H7 (cell line): Measurements from ENCODE around the gene TCP11L2. TPM values are rescaled to one million over a fixed set of nuclear protein-coding genes. Genes with fewer than 3 reads are reported as not detected.
A peak's percentile ranks its signal among the peaks of the same experiment; 100 is the strongest.

ENCODE experiments used
- DNase-seq: peaks from one replicate; pipeline ENCODE4 v3.0.0; 2012
- H3K27me3 ChIP-seq: 2 replicates; pipeline ENCODE4 v1.6.0; 2011; ENCODE audit warnings: mild to moderate bottlenecking, low read length; ENCODE audit not compliant: control insufficient read depth, insufficient read depth
- H3K36me3 ChIP-seq: replicated peaks from 2 replicates; pipeline ENCODE4 v1.5.1; 2011; ENCODE audit warnings: low read length; ENCODE audit not compliant: control insufficient read depth, insufficient read depth
- H3K4me3 ChIP-seq: 2 replicates; pipeline ENCODE4 v1.5.1; 2011; ENCODE audit warnings: low read depth, mild to moderate bottlenecking, control low read depth, low read length, moderate library complexity; ENCODE audit not compliant: insufficient read depth
- total RNA-seq: library from RNA; depleted of rRNA; stranded (reverse); fragments of >200 nt; shearing (Covaris generic); gene quantifications from 2 replicates; pipeline ENCODE4 v1.2.3, GENCODE V29; 2014

TCP11L2 gene
- total RNA-seq, 1 experiment from 2014 or later, result 6.9 TPM

- DNase-seq, result no peak
- Histone ChIP-seq H3K4me3 (no peak overlapping the region), H3K27me3 (no peaks in the 10 kb centered on the region), H3K36me3 (no peaks in the 10 kb centered on the region)
These were observed 30.5 kb downstream of the TCP11L2 start for GRCh38 chr12:106333010-106333409.

- H3K4me3 ChIP-seq, result no peak overlapping the region
- DNase-seq, result no peak
- H3K27me3 ChIP-seq, result no peaks in the 10 kb centered on the region
- no peaks in the 10 kb centered on the region for H3K36me3 ChIP-seq
These were observed 31.2 kb downstream of the TCP11L2 start for GRCh38 chr12:106333756-106334155.

- Histone ChIP-seq H3K27me3 (no peaks in the 10 kb centered on the region), H3K4me3 (no peak overlapping the region)
- no peak for DNase-seq
These were observed 38.7 kb downstream of the TCP11L2 start for GRCh38 chr12:106341086-106341877.

DNA sequence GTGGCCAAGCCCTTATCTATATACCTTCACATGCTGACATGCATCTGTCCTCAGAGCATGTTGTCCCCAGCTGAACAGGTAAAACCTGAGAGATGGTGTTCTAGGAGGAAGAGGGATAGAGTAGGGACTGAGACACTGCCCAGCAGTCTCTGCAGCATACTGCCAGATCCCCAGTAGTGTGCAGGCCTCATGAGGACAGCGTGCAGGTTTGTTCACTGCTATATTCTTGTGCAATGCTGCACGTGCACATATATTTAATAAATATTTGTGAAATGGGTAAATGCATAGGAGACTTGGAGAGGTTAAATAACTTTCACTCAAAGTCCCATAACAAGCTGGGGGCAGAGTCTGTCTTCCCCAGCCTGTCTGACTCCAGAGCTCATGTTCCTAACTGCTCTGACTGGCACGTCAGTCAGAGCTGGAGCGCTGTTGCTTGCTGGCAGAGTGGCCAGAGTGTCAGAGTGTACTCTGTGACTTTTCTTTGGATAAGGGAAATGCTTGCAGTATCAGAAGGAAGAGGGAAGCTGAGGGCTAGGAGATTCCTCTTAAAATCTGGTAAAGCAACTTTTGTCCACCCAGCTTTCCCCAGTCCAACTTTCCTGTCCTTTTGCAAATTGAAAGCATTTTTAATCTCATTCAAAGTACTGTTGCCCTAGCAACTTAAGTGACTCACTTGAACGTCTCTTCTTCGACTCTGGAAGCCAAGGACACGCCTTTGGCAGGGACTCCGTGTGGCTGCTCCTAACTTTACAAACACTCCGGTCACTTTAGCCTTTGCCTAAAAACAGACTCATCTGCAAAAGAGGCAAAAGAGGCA, 40.1 kb downstream of the TCP11L2 start:
- Histone ChIP-seq H3K4me3 (no peak overlapping the region), H3K27me3 (no peaks in the 10 kb centered on the region), H3K36me3 (no peaks in the 10 kb centered on the region)
- DNase-seq, result no peak

More at GRCh38 chr12:106341086-106341877, 38.7 kb downstream of the TCP11L2 start:
- no peaks in the 10 kb centered on the region for H3K36me3 ChIP-seq

DNA sequence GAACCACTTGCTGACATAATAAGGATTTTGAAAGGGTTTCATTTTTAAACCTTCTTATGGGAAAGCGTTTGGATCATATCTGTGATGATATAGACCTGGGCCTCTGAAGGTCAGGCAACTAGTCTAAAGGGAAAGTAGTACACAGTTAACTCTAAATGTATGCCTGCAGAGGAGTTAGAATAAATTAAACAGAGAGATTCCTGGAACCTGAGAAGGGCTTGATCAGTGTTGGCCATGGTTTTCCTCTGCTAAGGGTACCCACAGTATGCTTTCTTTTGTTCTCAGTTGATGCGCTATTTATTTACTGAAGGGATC, 40.6 kb downstream of the TCP11L2 start:
- no peak for DNase-seq
- H3K27me3 ChIP-seq, result no peaks in the 10 kb centered on the region
- no peaks in the 10 kb centered on the region for H3K36me3 ChIP-seq
- H3K4me3 ChIP-seq, result no peak overlapping the region

DNA sequence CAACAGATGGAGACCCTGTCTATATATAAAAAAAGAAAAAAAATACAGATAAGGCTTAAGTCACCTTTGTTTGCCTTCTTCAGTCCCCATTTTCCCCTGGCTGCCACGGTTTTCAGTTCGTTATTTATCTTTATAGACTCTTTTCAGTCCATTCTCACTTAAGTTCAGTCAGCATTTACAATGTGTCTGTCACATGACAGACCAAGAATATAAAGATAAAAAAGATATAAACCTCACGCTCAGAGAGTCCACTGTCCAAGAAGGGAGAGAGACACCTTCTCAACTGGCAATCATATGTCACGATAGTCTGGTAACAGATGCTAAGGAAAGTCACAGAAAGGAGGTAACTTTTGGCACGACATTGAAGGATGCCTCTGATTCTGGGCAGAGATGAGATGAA, 41.6 kb downstream of the TCP11L2 start:
- DNase-seq, result no peak
- no peaks in the 10 kb centered on the region for H3K27me3 ChIP-seq
- no peaks in the 10 kb centered on the region for H3K36me3 ChIP-seq
- H3K4me3 ChIP-seq, result no peak overlapping the region

DNA sequence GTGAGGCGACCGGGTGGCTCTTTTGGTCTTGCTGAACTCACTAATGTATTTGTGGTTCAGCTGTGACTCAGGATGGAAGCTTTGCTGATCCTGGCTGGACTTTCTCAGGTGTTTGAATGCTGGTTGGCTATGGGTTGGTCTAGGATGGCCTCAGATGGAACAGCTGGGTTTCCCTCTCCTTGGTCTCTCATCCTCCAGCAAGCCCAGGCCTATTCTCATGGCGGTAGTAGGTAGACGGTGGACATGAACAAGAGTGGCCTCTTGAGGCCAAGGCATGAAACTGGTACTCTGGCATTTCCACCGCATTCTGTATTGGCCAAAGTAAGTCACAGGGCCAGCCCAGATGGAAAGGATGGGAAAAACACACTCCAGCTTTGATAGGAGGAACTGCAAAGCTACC, 43.2 kb downstream of the TCP11L2 start:
- H3K36me3 ChIP-seq, result no peaks in the 10 kb centered on the region
- DNase-seq, result peak; percentile 38
- H3K27me3 ChIP-seq, result no peaks in the 10 kb centered on the region
- no peak overlapping the region for H3K4me3 ChIP-seq

DNA sequence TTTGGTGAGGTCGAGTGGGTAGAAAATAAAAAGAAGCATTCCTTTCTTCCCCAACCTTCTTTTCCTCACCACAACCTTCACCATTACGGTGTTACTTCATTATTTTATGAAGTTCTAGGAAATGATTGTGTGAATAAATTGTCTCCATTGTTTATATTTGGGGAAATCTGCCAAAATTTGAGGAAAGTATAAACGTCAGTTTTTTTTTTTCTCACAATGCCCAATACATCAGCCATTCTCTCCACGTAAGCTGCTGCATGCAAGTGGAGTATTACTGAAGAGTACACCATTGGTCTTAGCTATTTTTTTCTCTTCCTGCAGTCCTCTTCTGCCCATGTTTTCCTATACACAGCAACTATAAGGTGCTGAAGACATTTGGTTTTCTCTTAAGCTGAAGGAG, 45.9 kb downstream of the TCP11L2 start:
- Histone ChIP-seq H3K4me3 (no peak overlapping the region), H3K27me3 (no peaks in the 10 kb centered on the region), H3K36me3 (no peaks in the 10 kb centered on the region)
- no peak for DNase-seq

DNA sequence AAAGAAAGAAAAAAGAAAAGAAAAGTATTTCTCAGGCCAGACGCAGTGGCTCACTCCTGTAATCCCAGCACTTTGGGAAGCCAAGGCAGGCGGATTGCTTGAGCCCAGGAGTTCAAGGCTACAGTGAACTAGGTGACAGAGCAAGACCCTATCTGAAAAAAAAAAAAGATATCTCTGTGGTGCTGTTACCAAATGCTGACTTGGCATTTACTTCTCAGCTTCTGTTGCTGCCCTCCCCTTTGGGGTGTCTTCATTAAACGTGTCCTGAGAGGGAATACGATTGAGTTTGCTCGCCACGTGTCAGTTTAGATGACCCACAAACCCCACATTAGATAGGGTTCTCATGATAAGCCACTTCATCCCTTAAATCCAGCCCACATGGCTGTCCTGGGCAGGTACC, 50.6 kb downstream of the TCP11L2 start:
- H3K4me3 ChIP-seq, result no peak overlapping the region
- no peaks in the 10 kb centered on the region for H3K27me3 ChIP-seq
- DNase-seq, result no peak
- H3K36me3 ChIP-seq, result no peaks in the 10 kb centered on the region

DNA sequence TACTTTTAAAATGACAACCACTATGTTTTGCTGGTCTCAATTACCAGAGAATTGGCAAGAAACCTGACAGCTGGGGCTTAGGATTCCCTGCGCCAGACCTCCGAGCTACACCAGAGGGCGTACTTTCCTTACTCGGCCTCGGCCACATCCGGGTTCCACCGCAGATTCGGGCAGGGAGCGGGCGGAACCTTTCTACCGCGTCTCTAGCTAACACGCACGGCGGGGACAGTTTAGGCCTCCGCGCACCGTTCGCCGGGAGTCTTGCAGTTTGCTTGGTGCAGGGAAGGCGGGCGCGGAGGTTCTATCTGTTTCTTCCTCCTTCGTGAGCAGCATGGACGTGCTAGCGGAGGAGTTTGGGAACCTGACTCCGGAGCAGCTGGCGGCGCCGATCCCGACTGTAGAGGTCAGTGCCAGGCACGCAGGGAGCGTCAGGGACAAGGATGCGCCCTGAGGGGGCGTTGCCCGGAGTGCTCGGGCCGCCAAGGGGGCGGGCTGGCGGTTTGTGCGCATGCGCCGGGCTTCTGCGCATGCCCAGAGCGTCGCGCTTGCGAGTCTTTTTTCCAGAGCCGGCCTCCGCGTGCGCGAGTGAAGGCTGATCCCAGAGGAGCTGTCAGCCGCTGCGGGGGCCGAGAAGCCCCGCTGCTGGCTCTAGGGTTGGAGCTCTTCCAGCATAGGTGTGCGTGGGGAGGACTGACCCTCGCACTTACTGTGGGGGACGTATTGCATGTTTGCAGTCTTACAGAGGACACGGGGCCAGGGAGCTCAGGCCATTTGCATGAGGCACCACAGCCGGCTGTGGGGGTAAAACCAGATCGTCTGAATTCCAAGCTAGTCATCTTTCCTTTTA, 55.2 kb downstream of the TCP11L2 start, which contains the start of gene POLR3B:
POLR3B (plus strand) TSS at position 200 of the 847 bp plus-strand sequence; CDS start at position 332, 132 bp downstream.
- peak within 1 kb of the TSS; percentile 60 for H3K4me3 ChIP-seq
- no peaks in the 10 kb centered on the region for H3K27me3 ChIP-seq
- no peaks in the 10 kb centered on the region for H3K36me3 ChIP-seq
- DNase-seq, result peak; percentile 97

DNA sequence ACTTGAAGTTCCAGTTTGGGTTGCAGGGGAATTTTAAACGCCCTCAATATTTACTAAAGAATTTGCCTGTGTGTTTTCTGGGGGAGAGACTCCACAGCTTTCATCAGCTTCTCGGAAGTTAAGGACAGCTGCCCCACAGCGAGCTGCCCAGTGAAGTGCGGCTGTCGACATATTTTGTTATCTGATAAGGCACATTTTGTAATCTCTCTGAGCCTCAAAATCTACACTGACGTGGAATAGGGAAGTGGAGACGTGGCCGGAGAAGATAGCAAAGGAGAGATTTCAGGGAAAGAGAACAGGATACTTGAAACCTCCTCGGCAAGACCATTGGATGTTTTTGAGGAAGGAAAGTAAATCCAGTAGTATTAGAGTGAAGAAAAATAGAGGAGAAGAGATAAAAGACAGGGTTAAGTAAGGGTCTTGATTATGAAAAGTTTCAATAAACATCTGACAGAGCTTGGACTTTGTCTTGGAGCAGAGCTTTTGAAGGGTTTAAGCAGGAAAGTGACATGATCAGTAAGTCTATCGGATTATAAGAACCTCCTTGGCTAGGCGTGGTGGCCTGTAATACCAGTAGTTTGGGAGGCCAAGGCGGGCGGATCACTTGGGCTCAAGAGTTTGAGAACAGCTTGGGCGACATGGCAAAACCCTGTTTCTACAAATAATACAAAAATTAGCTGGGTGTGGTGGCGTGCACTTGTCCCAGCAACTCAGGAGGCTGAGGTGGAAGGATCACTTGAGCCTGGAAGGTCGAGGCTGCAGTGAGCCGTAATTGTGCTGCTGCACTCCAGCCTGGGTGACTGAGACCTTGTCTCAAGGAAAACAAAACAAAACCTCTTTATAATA, 56.1 kb downstream of the TCP11L2 start:
- DNase-seq, result no peak
- no peaks in the 10 kb centered on the region for H3K27me3 ChIP-seq
- H3K4me3 ChIP-seq, result peak overlapping the region; percentile 60
- no peaks in the 10 kb centered on the region for H3K36me3 ChIP-seq

DNA sequence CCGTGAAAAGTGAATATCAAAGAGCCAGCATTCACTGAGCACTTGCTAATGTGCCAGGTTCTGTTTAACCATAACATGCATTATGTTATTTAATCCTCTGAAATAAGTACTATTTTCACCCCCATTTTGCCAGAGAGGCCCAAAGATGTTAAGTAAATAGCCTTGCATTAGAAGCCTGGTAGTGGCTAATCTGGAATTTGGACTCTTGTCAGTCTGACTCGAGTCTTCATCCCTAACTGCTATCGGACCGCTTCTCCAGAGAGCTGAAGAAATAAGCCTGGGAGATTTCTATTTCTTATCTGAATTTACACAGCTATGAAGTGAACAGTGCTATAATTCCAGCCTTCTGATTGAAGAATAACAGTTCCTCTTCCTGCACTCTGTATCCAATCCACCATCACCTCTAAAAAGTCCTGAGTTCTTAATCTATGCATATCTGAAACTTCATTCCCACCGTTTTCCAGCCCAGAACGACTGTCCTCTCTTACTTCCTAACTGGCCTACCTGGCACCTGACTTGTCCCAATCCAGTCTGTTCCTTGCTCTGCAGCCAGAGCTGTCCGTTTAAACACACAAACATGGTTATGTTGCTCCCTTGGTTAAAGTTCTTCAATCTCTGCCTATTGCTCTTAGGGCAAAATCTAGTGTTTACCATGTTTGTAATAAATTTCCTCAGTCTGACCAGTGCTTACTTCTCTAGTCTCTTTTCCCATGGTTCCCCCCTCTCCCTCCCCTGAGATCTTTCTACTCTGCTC, 57.3 kb downstream of the TCP11L2 start:
- Histone ChIP-seq H3K27me3 (no peaks in the 10 kb centered on the region), H3K36me3 (no peaks in the 10 kb centered on the region; the same call in 1 of the 2 replicates), H3K4me3 (no peak overlapping the region)
- no peak for DNase-seq

DNA sequence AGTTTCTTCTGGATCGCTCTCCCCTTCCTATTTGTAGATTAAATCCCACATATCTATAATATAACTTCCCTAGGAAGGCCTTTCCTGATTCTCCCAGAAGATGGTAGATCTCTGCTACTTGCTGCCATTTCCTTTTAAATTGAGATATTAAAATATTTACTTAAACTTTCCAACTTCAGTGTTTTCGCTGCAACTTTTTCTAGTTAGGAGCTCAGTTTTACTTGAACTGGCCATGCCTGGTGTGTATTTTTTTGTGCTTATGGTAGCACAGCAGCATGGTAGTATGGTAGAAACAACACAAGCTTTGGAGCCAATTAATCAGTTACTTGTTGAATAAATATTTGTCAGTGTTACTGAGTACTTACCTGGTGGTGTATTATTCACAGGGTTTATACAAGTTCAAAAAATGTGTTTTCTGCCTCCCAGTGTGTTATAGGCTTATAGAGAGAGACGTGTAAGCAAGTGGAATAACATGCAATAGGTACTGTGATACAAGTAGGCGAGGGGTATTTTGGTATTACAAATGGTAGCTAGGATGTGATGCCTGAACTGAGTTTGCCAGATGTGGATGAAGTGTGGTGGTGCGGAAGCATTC, 58.0 kb downstream of the TCP11L2 start:
- no peak overlapping the region for H3K4me3 ChIP-seq
- H3K27me3 ChIP-seq, result no peaks in the 10 kb centered on the region
- H3K36me3 ChIP-seq, result no peaks in the 10 kb centered on the region; the same call in 1 of the 2 replicates
- DNase-seq, result no peak
